ENCODE data around the gene HNRNPAB.
"Not testable (repeated sequence)": the region's sequence is repeated elsewhere in the genome, so short reads cannot be mapped to it uniquely, and the experiment has no call there.

The HNRNPAB gene

GRCh38 chr5:178213003-178213461 is 8.7 kb downstream of the HNRNPAB start:
- DNase-seq, result peak; percentile 33

GRCh38 chr5:178213748-178214151 is 9.4 kb downstream of the HNRNPAB start:
- no peak for DNase-seq

GRCh38 chr5:178214160-178214803 is 9.9 kb downstream of the HNRNPAB start:
- peak; percentile 41 for DNase-seq

- DNase-seq, result peak; percentile 36
Observed at GRCh38 chr5:178215280-178216002, 11.1 kb downstream of the HNRNPAB start.

GRCh38 chr5:178216088-178216534 is 11.8 kb downstream of the HNRNPAB start:
- peak; percentile 65 for DNase-seq

GRCh38 chr5:178216779-178217178 is 12.4 kb downstream of the HNRNPAB start:
- DNase-seq, result no peak

- no peak for DNase-seq
Observed at GRCh38 chr5:178218237-178218776, 14.0 kb downstream of the HNRNPAB start.

GRCh38 chr5:178218827-178219226 is 14.5 kb downstream of the HNRNPAB start:
- DNase-seq, result no peak

GRCh38 chr5:178221282-178221681 is 16.9 kb downstream of the HNRNPAB start:
- peak; percentile 54 for DNase-seq

- peak; percentile 43 for DNase-seq
Observed at GRCh38 chr5:178221853-178222252, 17.5 kb downstream of the HNRNPAB start.

- DNase-seq, result no peak
Observed at GRCh38 chr5:178222292-178222691, 18.0 kb downstream of the HNRNPAB start.

- DNase-seq, result peak; percentile 22
Observed at GRCh38 chr5:178223196-178223773, 19.0 kb downstream of the HNRNPAB start.

GRCh38 chr5:178223828-178224335 is 19.5 kb downstream of the HNRNPAB start:
- DNase-seq, result no peak

- DNase-seq, result no peak
Observed at GRCh38 chr5:178224403-178224802, 20.1 kb downstream of the HNRNPAB start.

- no peak for DNase-seq
Observed at GRCh38 chr5:178225174-178225573, 20.8 kb downstream of the HNRNPAB start.

GRCh38 chr5:178227138-178227659 is 22.9 kb downstream of the HNRNPAB start:
- DNase-seq, result no peak

- DNase-seq, result no peak
Observed at GRCh38 chr5:178227929-178228328, 23.6 kb downstream of the HNRNPAB start.

GRCh38 chr5:178228609-178229008 is 24.3 kb downstream of the HNRNPAB start:
- no peak for DNase-seq

GRCh38 chr5:178229111-178229510 is 24.8 kb downstream of the HNRNPAB start:
- DNase-seq, result not testable (repeated sequence)

- DNase-seq, result no peak
Observed at GRCh38 chr5:178229861-178230260, 25.5 kb downstream of the HNRNPAB start.

- DNase-seq, result no peak
Observed at GRCh38 chr5:178230879-178231538, 26.7 kb downstream of the HNRNPAB start.

- DNase-seq, result no peak
Observed at GRCh38 chr5:178231539-178232123, 27.3 kb downstream of the HNRNPAB start.

All from hematopoietic multipotent progenitor cell treated with erythropoietin and hydrocortisone succinate and interleukin-3 and kit ligand, for 4 days (in vitro differentiated cells).